Mammary epithelial cell (primary cell): Measurements from ENCODE around the gene MAN2B2.

ENCODE experiments used
- EZH2 ChIP-seq: IDR thresholded peaks from 2 replicates; pipeline ENCODE4 v1.6.1; 2012; ENCODE audit warnings: low read length, inconsistent platforms, borderline replicate concordance
- TF ChIP-seq, protein P1 (sequence below), 2 donors: IDR thresholded peaks in 1 of 2; conservative IDR thresholded peaks in 1 of 2; 2 replicates each; pipeline ENCODE4 v1.5.1; 2011 to 2012; ENCODE audit warnings: inconsistent platforms in 2 of 2, low read length in 2 of 2, mild to moderate bottlenecking in 2 of 2, control low read depth in 1 of 2, low read depth in 1 of 2; ENCODE audit not compliant: insufficient read depth in 1 of 2; ENCODE audit errors: extremely low read depth in 1 of 2

DNA sequence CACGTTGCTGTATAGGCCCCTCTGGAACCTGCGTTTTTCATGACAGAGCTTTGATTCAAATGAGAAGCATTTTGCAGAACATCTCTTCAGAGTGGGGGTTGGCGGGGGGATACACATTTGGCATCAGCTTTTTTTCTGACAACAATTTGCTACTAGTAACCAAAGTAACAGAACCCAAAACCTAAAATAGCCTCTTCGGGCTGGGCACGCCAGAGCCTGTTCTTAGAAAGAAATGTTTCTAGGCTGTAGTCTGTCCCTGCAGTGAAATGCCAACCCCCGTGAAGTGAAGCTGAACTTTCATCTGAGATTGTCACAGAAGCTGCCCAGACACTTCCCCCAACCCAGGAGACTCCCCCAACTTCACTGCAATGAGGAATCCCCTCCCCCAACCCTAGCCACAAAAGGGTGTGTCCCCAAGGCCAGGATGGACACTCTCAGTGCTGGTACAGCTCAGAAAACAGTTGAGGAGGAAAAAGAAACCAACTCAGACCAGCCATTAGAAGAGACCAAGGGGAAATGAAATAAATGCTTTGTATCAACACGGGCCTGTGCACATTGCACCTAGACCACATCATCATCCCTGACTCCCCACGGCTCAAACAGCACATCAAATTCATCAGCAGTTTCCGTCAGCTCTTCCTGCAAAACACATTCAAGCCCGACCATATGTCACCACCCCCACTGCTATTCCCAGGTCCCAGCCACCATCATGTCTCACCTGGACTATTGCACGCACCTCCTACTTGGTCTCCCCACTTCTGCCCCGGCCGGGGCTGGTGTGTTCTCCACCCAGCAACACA lies 8.4 kb upstream of the MAN2B2 start:
- TF ChIP-seq, protein P1, sequence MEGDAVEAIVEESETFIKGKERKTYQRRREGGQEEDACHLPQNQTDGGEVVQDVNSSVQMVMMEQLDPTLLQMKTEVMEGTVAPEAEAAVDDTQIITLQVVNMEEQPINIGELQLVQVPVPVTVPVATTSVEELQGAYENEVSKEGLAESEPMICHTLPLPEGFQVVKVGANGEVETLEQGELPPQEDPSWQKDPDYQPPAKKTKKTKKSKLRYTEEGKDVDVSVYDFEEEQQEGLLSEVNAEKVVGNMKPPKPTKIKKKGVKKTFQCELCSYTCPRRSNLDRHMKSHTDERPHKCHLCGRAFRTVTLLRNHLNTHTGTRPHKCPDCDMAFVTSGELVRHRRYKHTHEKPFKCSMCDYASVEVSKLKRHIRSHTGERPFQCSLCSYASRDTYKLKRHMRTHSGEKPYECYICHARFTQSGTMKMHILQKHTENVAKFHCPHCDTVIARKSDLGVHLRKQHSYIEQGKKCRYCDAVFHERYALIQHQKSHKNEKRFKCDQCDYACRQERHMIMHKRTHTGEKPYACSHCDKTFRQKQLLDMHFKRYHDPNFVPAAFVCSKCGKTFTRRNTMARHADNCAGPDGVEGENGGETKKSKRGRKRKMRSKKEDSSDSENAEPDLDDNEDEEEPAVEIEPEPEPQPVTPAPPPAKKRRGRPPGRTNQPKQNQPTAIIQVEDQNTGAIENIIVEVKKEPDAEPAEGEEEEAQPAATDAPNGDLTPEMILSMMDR (conservative IDR thresholded peaks at IDR 0.05 in 1 of 2, IDR thresholded peaks at IDR 0.05 in 1 of 2; ENCODE audit: extremely low read depth in 1 of 2, insufficient read depth in 1 of 2, low read depth in 1 of 2, low read length in 2 of 2) = no peak
- TF ChIP-seq EZH2 = no peak
